Uterus (tissue), 2 donors: Measurements from ENCODE around the gene GPRC5C.

ENCODE experiments used
- CTCF ChIP-seq, 4 experiments: fragments of 200-600 bp in 2 of 4; fragments of 450-650 bp in 2 of 4; sonication (generic) in 2 of 4; IDR thresholded peaks; one replicate each; pipeline ENCODE4 v1.5.1; 2016 to 2019; ENCODE audit warnings: antibody characterized with exemption in 4 of 4, mild to moderate bottlenecking in 2 of 4, moderate library complexity in 1 of 4
- POLR2A ChIP-seq, 2 donors: fragments of 450-650 bp; IDR thresholded peaks; one replicate each; pipeline ENCODE4 v1.6.1; 2016; ENCODE audit warnings: antibody characterized with exemption in 2 of 2, mild to moderate bottlenecking in 1 of 2, moderate library complexity in 1 of 2

- TF ChIP-seq POLR2A (IDR thresholded peaks at IDR 0.05) = no peak
- no peak for TF ChIP-seq CTCF (IDR thresholded peaks at IDR 0.05)
These were observed 17.4 kb upstream of the GPRC5C start for GRCh38 chr17:74414510-74414909.
